Stimulated activated CD8-positive, alpha-beta memory T cell treated with anti-CD3 and anti-CD28 coated beads, Interleukin-4, amount 100 ng/mL, for 1 hour (primary cell): ENCODE data around the gene IKBKE.
A peak's percentile ranks its signal among the peaks of the same experiment; 100 is the strongest.

Experiments used
- DNase-seq, 2 donors: peaks; one replicate each; pipeline ENCODE4 v3.0.0-alpha.2; 2020; ENCODE audit warnings: low read depth in 2 of 2, low spot score in 1 of 2

The IKBKE gene

GRCh38 chr1:206538901-206539640 is 68.8 kb downstream of the IKBKE start:
- no peak for DNase-seq

- no peak for DNase-seq
Measured at GRCh38 chr1:206540044-206540780, 69.9 kb downstream of the IKBKE start.

GRCh38 chr1:206541236-206541833 is 71.1 kb downstream of the IKBKE start:
- no peak for DNase-seq

- DNase-seq = peak; percentile 74 to 75
Measured at GRCh38 chr1:206544562-206545257, 74.4 kb downstream of the IKBKE start.

GRCh38 chr1:206545351-206545750 is 75.1 kb downstream of the IKBKE start:
- no peak for DNase-seq
